Activated CD4-positive, alpha-beta T cell treated with anti-CD3 and anti-CD28 coated beads, Interleukin-2, amount 10 ng/mL, durations not matched to agents 24 days and 14 days (primary cell): Measurements from ENCODE around the gene LAMA5. TPM values are rescaled to one million over a fixed set of nuclear protein-coding genes. Genes with fewer than 3 reads are reported as not detected.

Experiments
- DNase-seq: peaks from one replicate; pipeline ENCODE4 v3.0.0; 2022
- H3K27ac Mint-ChIP-seq: one replicate; pipeline ENCODE4 v1.8.0; 2022; ENCODE audit warnings: mild to moderate bottlenecking, mixed read lengths
- H3K27me3 Mint-ChIP-seq: one replicate; pipeline ENCODE4 v1.8.0; 2022; ENCODE audit warnings: mixed read lengths
- H3K36me3 Mint-ChIP-seq: one replicate; pipeline ENCODE4 v1.8.0; 2022; ENCODE audit warnings: low read depth, mild to moderate bottlenecking, mixed read lengths
- H3K4me1 Mint-ChIP-seq: one replicate; pipeline ENCODE4 v1.8.0; 2021; ENCODE audit warnings: mixed read lengths
- H3K4me3 Mint-ChIP-seq: one replicate; pipeline ENCODE4 v1.8.0; 2022; ENCODE audit warnings: mild to moderate bottlenecking, moderate library complexity, mixed read lengths
- H3K9me3 Mint-ChIP-seq: one replicate; pipeline ENCODE4 v1.8.0; 2021; ENCODE audit warnings: mixed read lengths
- intact Hi-C: fragments of 100-400 bp; cut with micrococcal nuclease; formaldehyde crosslinking; loops from one replicate; pipeline ENCODE4 v1.15.1; 2023
- total RNA-seq: library from RNA; stranded (reverse); gene quantifications from 2 replicates; pipeline ENCODE4 v1.2.3, GENCODE V29; 2022

The LAMA5 gene
- total RNA-seq, 1 donor from 2014 or later: 2.1 TPM

DNA sequence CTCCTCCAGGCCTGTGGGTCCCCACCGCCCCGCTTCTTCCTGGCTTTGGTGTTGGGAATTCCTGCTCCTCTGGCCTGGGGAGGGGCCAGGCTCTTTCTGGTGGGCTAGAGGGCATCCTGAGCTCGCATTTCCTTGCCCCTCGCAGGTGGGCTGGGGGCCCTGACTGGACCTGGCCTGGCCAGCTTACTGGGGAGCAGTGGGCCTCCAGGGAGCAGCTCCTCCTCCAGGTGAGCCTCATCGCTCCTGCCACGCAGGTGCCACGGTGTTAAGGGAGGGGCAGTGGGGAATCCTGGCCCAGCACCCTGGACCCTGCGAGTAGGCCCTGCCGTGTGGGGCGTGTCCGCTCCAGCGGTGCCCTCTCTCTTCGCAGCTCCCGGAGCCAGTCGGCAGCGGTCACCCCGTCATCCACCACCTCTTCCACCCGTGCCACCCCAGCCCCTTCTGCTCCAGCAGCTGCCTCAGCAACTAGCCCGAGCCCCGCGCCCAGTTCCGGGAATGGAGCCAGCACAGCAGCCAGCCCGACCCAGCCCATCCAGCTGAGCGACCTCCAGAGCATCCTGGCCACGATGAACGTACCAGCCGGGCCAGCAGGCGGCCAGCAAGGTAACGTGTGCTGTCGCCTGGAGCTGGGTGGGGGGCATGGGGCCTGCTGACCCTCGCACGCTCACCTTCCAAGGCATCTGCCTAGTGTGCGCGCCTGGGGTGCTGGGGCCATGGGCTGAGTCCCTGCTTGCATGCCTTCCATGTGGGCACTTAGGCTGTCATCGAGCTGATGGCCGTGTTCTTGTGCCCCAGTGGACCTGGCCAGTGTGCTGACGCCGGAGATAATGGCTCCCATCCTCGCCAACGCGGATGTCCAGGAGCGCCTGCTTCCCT, 59.6 kb downstream of the LAMA5 start:
- no peak for DNase-seq
- no peaks in the 10 kb centered on the region for H3K27me3 Mint-ChIP-seq
- intact Hi-C loops: no loop called here
- no peaks in the 10 kb centered on the region for H3K9me3 Mint-ChIP-seq
- no peak overlapping the region for H3K27ac Mint-ChIP-seq
- peaks cover 25% of the 10 kb centered on the region for H3K36me3 Mint-ChIP-seq
- H3K4me3 Mint-ChIP-seq: no peak overlapping the region
- peaks cover 15% of the 10 kb centered on the region for H3K4me1 Mint-ChIP-seq

- Mint-ChIP-seq H3K4me3 (no peak overlapping the region), H3K36me3 (peaks cover 25% of the 10 kb centered on the region), H3K27ac (no peak overlapping the region), H3K27me3 (no peaks in the 10 kb centered on the region), H3K9me3 (no peaks in the 10 kb centered on the region), H3K4me1 (peaks cover 19% of the 10 kb centered on the region)
- intact Hi-C loops: no loop called here
- no peak for DNase-seq
Measured at GRCh38 chr20:62306414-62307187, 60.5 kb downstream of the LAMA5 start.

- Mint-ChIP-seq H3K4me1 (peaks cover 20% of the 10 kb centered on the region), H3K4me3 (peak overlapping the region; percentile 61), H3K36me3 (peaks cover 25% of the 10 kb centered on the region), H3K27me3 (no peaks in the 10 kb centered on the region), H3K27ac (no peak overlapping the region), H3K9me3 (no peaks in the 10 kb centered on the region)
- no peak for DNase-seq
- intact Hi-C loops: no loop called here
Measured at GRCh38 chr20:62305765-62306413, 61.2 kb downstream of the LAMA5 start.

DNA sequence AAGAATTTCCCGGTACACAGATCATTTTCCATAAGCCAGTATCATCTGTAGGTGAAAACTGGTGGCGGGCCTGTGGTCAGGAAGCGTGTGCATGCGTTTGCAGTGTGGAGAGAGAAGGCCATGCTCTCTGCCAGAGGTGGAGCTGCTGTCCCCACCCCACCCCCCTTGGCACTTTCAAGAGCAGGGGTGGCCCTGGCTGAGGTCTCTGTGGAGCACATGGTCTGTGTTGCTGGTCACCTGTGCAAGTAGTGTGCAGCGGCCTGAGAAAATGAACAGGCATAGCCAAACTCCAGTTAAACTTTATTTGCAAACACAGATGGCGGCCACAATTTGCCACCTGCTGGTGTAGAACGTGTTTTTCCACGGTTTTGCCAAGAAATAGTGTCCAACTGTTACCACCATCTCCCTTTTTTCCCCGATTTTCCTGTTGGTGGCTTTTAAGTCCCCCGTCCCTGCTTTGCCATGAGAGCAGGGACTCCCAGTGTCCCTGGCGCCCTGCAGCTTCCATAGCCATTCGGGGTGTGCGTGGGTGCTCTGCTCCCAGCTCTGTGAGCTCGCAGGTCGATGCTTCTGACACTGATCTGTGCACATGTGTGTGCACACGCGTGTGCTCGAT, 61.9 kb downstream of the LAMA5 start:
- no peak for DNase-seq
- no peaks in the 10 kb centered on the region for H3K27me3 Mint-ChIP-seq
- peaks cover 25% of the 10 kb centered on the region for H3K36me3 Mint-ChIP-seq
- no peaks in the 10 kb centered on the region for H3K9me3 Mint-ChIP-seq
- intact Hi-C loops: no loop called here
- peaks cover 20% of the 10 kb centered on the region for H3K4me1 Mint-ChIP-seq
- no peak overlapping the region for H3K27ac Mint-ChIP-seq
- H3K4me3 Mint-ChIP-seq: peak overlapping the region; percentile 92

- H3K36me3 Mint-ChIP-seq: peaks cover 25% of the 10 kb centered on the region
- H3K9me3 Mint-ChIP-seq: no peaks in the 10 kb centered on the region
- H3K4me3 Mint-ChIP-seq: peak overlapping the region; percentile 92
- intact Hi-C loops: loop anchor here (5.0 kb wide), 4 partner anchors 63 to 488 kb away; partner anchors contain the start of genes CABLES2 and LAMA5
- no peak for DNase-seq
- no peaks in the 10 kb centered on the region for H3K27me3 Mint-ChIP-seq
- H3K27ac Mint-ChIP-seq: peak overlapping the region; percentile 79
- H3K4me1 Mint-ChIP-seq: peaks cover 20% of the 10 kb centered on the region
Measured at GRCh38 chr20:62304331-62305148, 62.6 kb downstream of the LAMA5 start.

GRCh38 chr20:62303340-62304226, 63.5 kb downstream of the LAMA5 start:
- Mint-ChIP-seq H3K27ac (peak overlapping the region; percentile 79), H3K9me3 (no peaks in the 10 kb centered on the region)

DNA sequence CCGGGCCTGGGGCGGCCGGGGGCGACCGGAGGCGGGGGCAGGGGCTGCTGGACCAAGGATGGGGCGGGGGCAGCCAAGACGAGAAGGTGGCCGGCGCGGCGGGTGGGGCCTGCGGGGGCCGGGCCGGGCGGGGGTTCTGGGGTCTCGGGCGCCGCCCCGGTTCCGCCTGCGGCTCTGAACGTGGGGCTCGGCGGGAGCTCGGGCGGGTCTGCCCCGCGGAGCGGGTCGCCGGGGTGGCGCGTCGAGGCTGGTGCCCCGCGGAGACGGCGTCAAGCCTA, 64.1 kb downstream of the LAMA5 start:
- peak overlapping the region; percentile 100 for H3K27ac Mint-ChIP-seq
- no peaks in the 10 kb centered on the region for H3K27me3 Mint-ChIP-seq
- no peak for DNase-seq
- H3K9me3 Mint-ChIP-seq: no peaks in the 10 kb centered on the region
- H3K4me1 Mint-ChIP-seq: peaks cover 20% of the 10 kb centered on the region
- peaks cover 21% of the 10 kb centered on the region for H3K36me3 Mint-ChIP-seq
- H3K4me3 Mint-ChIP-seq: peak overlapping the region; percentile 98
- intact Hi-C loops: loop anchor here (2.0 to 5.0 kb wide), 6 partner anchors 64 to 489 kb away; partner anchors contain the start of genes CABLES2, LAMA5, MTG2 and PSMA7

More at GRCh38 chr20:62303340-62304226, 63.5 kb downstream of the LAMA5 start:
- H3K4me1 Mint-ChIP-seq: peaks cover 20% of the 10 kb centered on the region
- no peaks in the 10 kb centered on the region for H3K27me3 Mint-ChIP-seq
- peaks cover 21% of the 10 kb centered on the region for H3K36me3 Mint-ChIP-seq
- H3K4me3 Mint-ChIP-seq: peak overlapping the region; percentile 92
- intact Hi-C loops: loop anchor here (2.0 to 5.0 kb wide), 6 partner anchors 64 to 489 kb away; partner anchors contain the start of genes CABLES2, LAMA5, MTG2 and PSMA7
- DNase-seq: peak; percentile 78

DNA sequence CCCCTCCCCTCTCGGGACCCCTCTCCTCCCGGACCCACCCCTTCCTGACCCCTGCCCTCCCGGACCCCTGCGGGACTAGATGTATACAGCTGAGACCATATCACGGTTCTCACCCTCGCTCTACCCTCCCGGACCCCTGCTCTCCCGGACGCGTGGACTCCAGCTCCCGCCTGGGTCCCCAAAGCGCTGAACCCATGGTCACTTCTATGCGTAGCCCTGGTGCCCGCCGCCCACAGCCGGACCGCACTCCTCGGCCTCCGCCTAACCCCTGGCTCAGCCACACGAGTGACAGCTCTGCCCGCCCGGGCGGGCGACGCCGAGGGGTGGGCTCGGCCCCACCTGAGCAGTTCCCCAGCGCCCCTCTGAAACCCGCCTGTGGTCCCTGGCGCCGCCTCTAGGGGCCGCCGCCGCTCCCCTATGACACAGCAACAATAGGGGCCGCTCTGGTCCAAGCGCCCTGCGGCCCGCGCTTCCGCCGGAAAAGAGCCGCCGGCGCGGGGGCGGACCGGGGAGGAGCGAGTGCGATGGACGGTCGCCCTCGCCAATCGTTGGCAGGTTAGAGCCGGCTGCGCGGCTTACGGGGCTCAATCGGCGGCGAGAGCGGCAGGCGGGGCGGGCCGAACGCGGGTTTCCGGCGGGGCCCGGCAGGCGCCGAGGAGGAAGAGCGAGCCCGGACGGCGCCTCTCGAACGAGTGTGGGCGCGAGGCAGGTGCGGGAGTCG, 64.6 kb downstream of the LAMA5 start, which contains the start of gene ADRM1:
ADRM1 (plus strand) TSS at position 657 of the 721 bp plus-strand sequence. CDS start 572 bp downstream, outside the sequence.
- H3K27ac Mint-ChIP-seq: peak within 1 kb of the TSS; percentile 100

DNA sequence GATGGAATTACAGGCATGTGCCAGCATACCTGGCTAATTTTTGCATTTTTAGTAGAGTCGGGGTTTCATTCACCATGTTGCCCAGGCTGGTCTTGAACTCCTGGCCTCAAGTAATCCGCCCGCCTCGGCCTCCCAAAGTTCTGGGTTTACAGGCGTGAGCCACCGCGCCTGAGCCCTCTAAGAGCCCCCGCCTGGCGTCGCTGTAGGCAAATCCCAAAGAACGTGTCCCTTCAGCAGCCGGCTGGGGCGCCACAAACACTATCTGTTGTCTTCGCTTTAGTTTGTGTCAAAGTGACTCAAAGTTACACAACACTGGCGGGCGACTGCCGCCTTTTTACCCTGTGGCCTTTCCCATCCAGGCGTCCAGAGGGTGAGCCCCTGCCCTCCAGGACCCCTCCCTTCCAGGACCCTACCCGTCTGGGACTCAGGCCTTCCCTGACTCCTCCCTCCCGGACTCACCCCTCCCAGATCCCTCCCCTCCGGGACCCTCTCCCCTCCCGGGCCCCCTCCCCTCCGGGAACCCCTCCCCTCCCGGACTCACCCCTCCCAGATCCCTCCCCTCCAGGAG, 65.3 kb downstream of the LAMA5 start:
- intact Hi-C loops: loop anchor here (1.0 to 5.0 kb wide), 10 partner anchors 64 to 490 kb away; partner anchors contain the start of genes CABLES2, LAMA5, MTG2 and OSBPL2
- peaks cover 21% of the 10 kb centered on the region for H3K36me3 Mint-ChIP-seq

More for the DNA sequence above, 64.6 kb downstream of the LAMA5 start, which contains the start of gene ADRM1:
- DNase-seq: peak; percentile 99
- Mint-ChIP-seq H3K9me3 (no peaks in the 10 kb centered on the region), H3K36me3 (peaks cover 21% of the 10 kb centered on the region), H3K4me1 (peaks cover 20% of the 10 kb centered on the region), H3K27me3 (no peaks in the 10 kb centered on the region), H3K4me3 (peak within 1 kb of the TSS; percentile 98)
- intact Hi-C loops: loop anchor here (1.0 to 5.0 kb wide), 10 partner anchors 64 to 490 kb away; partner anchors contain the start of genes CABLES2, LAMA5, MTG2 and OSBPL2

DNA sequence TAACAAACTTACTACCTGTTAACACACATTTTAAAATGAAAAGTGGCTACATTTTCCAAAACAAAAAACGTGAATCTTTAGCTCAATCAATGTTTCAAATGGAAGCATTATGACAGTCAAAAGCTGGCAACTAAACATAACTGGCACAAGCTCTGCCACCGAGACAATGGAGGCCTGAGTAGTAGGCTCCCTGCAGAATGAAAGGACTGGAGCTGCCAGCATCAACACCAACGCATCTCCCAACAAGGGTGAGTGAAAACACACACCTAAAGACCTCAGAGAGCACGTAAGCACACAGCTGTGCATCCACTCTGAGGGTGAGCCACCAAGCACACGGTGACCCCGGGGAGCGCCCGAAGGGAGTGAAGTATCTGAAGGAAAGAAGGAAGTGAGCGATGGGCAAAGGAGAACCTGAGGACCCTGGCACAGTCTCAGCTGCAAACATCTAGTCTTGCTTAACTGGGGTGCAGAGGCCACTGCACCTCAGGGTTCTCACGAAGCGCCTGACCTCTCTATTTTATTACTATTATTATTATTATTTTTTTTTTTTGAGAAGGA, 65.9 kb downstream of the LAMA5 start:
- no peak for DNase-seq
- Mint-ChIP-seq H3K36me3 (peaks cover 20% of the 10 kb centered on the region), H3K9me3 (no peaks in the 10 kb centered on the region), H3K27ac (peak overlapping the region; percentile 30), H3K27me3 (no peaks in the 10 kb centered on the region), H3K4me1 (peaks cover 20% of the 10 kb centered on the region), H3K4me3 (peak overlapping the region; percentile 53)
- intact Hi-C loops: loop anchor here (5.0 kb wide), 4 partner anchors 66 to 491 kb away; partner anchors contain the start of genes CABLES2 and LAMA5

More for the DNA sequence above, 65.3 kb downstream of the LAMA5 start:
- H3K4me3 Mint-ChIP-seq: peak overlapping the region; percentile 98
- peak overlapping the region; percentile 100 for H3K27ac Mint-ChIP-seq
- no peaks in the 10 kb centered on the region for H3K9me3 Mint-ChIP-seq
- peaks cover 20% of the 10 kb centered on the region for H3K4me1 Mint-ChIP-seq
- no peaks in the 10 kb centered on the region for H3K27me3 Mint-ChIP-seq
- DNase-seq: peak; percentile 96
